Activated naive CD8-positive, alpha-beta T cell treated with anti-CD3 and anti-CD28 coated beads, Interleukin-2, amount 50 U/mL, for 16 hours (primary cell): ENCODE data around the gene C4orf51.

Experiments
- DNase-seq: peaks from one replicate; pipeline ENCODE4 v3.0.0-alpha.2; 2020; ENCODE audit warnings: low read depth, low spot score

The C4orf51 gene

GRCh38 chr4:145709843-145710242 is 29.9 kb downstream of the C4orf51 start:
- no peak for DNase-seq

DNA sequence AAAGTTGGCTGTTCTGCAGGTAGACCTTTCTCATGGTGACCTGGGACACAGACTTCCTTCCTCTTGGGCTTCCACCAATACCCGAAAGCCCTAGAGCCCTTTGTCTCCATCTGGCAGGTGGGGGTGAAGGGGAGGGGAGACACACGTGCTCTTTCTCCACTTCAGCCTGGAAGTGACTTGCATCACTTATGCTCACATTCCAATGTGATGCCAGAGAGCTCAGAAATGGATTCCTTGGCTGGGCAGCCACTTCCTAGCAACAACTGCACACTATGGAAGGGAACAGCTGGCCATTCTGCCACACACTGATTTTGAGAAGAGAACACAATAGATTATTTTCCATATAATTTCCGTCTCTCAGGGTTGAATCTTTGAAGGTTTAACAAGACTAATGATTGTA is 36.3 kb downstream of the C4orf51 start:
- DNase-seq = no peak

DNA sequence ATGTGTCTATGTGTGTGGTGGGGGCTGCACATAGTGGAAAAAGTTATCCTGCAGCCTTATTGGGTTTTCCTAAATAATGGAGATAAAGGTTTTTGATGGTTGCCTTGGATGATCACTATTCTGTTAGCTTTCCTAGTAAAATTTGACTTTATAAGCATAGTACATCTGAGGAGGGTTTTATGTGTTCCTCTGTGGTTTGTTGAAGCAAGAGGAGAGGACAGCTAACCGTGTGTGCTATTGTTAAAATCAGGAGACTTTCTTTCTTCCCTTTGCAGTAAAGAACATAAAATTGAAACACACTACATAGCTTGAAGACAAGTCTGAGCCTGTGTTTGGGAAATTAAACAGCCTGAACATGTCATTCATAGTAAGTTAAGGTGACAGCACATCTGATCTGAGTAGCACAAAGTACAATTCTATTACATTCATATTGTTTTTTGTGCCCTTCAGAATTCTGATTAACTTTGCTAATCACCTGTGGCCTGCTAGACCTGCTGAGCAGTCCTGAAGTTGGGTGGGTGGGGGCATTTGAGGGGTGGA is 36.8 kb downstream of the C4orf51 start:
- DNase-seq = no peak

DNA sequence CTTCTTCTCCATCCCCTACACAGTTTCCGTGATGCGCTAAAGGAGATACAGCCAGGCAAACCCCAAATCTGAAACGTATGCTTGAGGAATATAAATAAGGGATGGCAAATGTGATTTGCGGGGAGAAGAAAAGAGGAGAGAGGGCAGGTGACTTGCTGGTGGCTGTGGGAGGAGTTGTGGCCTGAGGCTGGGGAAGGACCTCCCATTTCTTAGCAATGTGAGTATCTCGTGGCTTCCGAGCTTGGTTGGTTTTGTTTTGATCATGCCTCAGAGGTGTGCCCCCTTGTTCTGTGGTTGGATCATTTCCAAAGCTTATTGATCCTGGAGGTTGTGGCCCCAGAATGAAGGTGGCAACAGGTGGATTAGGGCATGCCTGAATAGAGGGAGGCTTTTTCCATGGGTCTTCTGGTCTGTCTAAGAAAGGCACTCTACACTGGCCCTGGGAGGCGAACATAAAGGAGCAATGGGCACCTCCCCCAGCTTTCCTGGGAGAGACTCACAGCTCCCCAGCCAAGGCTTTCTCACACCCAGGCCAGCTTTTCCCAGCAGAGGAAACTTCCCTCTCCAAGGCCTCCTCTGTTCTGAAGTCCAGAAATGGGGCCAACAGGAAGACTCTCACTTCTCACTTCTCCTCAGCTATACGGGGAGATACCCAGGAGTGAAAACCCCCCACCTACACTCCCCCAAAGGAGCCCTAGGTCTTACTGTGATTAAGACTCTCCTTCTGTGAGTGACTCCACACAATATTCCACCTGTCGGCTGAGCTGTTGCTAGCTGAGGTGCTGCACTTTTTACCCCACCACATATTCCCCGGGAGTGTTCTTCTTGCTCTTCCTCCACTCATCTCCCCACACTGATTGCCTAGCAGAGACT is 40.0 kb downstream of the C4orf51 start:
- no peak for DNase-seq

DNA sequence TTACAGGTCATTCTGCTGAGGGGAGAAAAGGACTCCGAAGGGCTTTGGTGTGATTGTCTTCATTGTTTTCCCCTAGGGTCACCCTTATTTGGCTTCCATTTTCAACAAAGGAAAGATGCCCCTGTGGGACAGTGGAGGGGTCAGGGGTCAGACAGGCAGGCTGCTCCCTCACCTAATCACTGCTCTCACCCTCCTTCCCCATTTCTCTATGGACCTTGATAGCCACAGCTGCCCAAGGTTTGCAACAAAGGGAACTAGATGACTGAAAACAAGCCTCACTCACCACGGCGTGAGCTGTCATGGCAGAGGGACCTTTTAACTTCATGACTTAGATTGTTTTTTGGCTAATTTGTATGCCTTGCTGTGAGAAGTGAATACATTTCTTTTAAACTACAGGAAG is 40.7 kb downstream of the C4orf51 start:
- no peak for DNase-seq

DNA sequence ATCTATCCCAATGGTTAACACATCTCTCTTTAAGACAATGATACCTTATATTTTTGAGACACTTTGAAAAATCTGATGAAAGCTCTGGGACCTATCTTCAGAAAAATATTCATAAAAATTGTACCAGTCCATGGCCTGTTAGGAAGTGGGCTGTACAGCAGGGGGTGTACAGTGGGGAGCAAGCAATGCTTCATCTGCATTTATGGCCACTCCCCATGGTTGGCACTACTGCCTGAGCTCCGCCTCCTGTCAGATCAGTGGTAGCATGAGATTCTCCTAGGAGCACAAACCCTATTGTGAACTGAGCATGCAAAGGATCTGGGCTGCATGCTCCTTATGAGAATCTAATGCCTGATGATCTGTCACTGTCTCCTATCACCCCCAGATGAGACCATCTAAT is 42.6 kb downstream of the C4orf51 start:
- DNase-seq = no peak

DNA sequence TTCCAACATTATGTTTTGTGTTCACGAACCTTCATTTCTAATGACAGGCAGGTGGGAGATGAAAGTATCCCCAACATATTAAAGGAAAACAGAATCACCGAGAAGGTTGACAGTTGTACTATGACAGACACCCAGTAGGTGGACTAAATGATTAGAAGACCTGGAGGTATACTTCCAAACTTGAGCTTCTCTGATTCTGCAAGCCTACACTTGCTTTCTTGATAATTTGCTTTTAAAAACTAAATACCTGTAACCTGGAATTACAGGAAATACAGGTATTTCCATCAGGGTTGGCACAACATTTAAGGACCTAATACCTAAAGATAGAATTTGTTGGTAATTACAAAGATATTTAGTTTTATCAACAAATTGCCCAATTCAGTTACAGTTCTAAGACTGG is 43.4 kb downstream of the C4orf51 start:
- DNase-seq = no peak

- DNase-seq = no peak
Observed at GRCh38 chr4:145730026-145730425, 50.1 kb downstream of the C4orf51 start.

- no peak for DNase-seq
Observed at GRCh38 chr4:145731028-145731427, 51.1 kb downstream of the C4orf51 start.

DNA sequence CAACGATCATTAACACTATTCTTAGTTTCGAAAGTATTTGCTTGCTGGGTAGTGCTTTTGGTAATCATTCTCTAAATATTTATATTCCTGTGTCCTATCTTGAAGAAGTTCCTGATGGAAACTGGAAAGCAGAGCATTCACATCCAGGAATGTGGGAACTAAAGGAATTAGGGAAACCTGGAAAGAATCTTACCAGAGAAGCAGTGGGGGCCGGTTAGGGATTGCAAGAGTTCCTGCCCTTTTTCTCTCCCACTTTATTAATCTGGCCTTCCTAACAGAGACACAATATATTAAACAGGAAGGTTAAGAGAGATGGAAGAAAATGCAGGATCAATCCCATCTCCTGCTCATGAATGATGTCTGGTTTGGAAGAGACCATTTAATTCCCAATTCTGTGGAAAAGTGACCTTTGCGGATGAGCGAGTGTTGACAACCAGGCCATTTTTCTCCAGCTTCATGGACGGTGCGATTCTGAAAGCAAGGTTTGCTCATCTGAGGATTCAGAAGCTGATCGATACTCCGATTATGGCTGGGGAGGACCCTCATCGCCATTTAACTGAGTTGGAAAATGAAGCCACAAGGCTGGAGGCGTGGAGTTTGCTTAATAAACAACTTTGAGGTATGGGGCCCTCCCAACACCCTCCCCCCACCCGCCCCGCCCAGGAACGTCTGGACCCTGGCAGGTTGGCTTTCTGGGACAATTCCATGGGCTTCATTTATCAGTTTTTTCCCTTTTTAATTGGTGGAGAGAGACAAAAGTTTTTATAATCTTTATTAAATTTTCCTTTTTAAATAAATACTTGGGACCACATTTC is 52.3 kb downstream of the C4orf51 start:
- DNase-seq = no peak

DNA sequence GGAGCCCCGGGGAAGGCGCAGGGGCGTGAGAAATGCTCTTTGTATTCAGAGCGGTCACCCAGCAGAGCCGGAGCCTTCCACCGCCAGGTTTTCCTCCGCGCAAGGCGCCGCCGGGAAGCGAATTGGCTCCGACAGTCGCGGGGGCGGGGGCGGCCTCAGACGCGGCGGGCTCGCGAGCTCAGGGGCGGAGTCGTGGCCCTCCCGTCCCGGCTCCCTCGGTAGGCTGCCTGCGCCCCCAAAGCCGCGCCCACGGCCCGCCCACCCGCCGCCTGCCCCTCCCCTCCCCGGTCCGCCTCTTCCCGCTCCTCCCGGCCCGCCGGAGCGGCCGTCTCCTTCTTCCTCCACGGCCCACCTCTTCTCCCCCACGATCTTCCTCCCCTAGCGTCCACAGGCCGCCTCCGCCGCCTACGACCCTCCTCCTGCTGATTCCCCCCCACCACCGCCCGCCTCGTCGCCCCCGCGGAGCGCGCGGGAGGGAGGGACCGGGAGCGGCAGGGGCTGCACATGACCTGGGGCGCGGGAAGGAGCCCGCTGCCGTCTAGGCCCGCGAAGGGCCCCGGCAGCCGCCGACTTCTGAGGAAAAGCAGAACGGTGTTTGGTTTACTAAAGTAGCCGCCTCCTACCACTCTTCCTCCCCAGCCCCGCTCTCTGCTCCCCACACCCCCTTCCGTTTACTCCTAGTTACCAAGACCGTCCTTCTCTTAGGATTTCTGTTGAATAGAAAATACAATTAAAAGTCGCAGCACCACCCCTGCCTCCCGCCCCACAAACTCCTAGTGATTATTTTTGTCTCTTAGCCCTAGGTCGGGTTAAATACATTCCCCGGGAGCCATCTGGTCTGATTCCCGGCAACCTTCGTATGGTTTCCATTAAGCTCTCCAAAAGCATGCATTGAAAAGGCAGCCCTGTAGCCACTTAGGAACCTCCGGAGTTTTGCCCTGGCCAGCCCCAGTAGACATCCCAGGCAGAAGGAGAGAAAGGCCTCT is 53.2 kb downstream of the C4orf51 start:
- DNase-seq = peak; percentile 51

GRCh38 chr4:145734031-145734430 is 54.1 kb downstream of the C4orf51 start:
- DNase-seq = no peak

- no peak for DNase-seq
Observed at GRCh38 chr4:145734576-145735346, 54.8 kb downstream of the C4orf51 start.

DNA sequence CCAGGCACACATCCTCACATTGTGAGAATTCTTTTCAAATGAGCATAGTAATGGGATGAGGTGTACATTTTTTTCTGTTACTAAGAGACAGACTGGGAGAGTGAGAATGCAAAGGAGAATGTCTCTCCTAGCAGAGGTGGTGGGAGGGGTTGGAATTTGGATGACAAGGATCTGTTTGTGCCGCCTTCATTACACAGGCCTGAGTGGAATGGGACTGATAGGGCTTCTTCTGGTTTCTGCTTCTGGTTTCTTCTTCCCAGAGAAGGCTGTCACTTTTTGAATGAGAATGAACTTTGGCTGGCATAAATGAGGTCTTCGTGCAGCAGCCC is 55.4 kb downstream of the C4orf51 start:
- no peak for DNase-seq

- no peak for DNase-seq
Observed at GRCh38 chr4:145735827-145736226, 55.9 kb downstream of the C4orf51 start.

- no peak for DNase-seq
Observed at GRCh38 chr4:145736241-145736831, 56.4 kb downstream of the C4orf51 start.

DNA sequence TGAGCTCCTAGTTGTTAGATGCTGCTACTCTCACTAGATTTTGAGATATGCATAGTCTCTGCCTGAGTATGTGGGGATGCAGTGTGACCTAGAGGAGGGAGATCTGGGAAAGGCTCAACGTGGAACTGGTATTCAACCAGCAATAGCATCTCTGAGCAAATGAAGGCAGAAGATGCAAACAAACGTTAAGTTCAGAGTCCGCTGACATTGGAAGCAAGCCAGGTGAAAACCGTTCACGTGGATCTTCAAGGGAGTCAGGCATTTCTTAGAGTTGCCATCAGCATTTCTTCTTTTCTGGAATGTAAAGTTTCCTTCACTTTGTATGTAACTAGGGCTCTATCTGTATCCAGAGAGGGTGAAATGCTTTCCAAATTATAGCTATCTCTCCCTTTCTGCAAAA is 59.9 kb downstream of the C4orf51 start:
- no peak for DNase-seq

GRCh38 chr4:145740806-145741205 is 60.9 kb downstream of the C4orf51 start:
- DNase-seq = no peak

GRCh38 chr4:145743641-145744040 is 63.7 kb downstream of the C4orf51 start:
- no peak for DNase-seq

DNA sequence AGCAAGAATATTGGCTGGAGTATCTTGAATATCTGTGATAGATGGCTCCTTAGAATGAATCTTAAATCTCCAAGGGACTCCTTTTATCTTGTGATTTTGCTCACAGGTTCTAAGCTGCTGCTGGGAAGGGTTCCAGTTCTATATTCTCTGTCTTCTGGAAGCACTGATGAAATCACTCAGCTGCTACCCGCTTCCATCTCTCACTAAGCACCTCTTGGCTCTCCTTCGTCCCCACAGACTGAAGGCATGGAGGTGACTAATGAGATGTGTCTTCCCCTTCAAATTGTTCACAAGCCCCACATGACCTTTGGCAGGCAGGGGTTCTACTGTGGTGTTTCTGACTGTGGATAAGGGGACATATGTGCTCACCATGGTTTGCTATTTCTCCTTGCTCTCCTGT is 75.9 kb downstream of the C4orf51 start:
- DNase-seq = no peak
